Tibial nerve (tissue), 3 donors: ENCODE data around the gene EIF2AK2.

ENCODE experiments used
- CTCF ChIP-seq, 5 experiments: fragments of 200-600 bp in 3 of 5; fragments of 450-650 bp in 2 of 5; sonication (generic) in 3 of 5; IDR thresholded peaks; one replicate each; pipeline ENCODE4 v1.5.1; 2016 to 2019; ENCODE audit warnings: antibody characterized with exemption in 5 of 5, mild to moderate bottlenecking in 3 of 5, moderate library complexity in 2 of 5
- POLR2A ChIP-seq, 2 donors: fragments of 450-650 bp; IDR thresholded peaks; one replicate each; pipeline ENCODE4 v1.6.1; 2017; ENCODE audit warnings: antibody characterized with exemption in 2 of 2, mild to moderate bottlenecking in 2 of 2, moderate library complexity in 2 of 2

- TF ChIP-seq CTCF (IDR thresholded peaks at IDR 0.05) (no peak), POLR2A (IDR thresholded peaks at IDR 0.05) (no peak)
Measured at GRCh38 chr2:37111958-37112357, 44.8 kb downstream of the EIF2AK2 start.
